Measurements from ENCODE around the gene FSTL4. TPM values are rescaled to one million over a fixed set of nuclear protein-coding genes. Genes with fewer than 3 reads are reported as not detected.

Gene FSTL4
- total RNA-seq, 4 donors from 2014 or later: 0.41 TPM; not detected in 3

DNA sequence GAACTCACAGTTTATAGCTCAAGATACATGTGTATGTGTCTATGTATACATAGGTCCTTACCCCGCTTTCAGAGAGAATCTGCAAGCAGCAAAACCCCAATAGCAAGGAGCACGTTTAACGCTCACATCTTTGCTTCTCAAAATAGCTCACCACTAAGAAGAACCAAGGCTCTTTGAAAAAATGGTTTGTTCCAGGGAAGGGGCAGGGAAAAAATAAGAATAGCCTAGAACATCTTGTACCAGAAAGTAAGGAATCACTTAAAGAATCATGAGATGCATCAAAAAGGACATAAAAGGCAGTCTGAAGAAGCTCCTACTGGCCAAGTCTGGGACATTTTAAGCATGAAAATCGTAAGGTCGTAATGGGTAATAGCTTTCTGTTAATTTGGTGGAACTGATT is 196.4 kb downstream of the FSTL4 start:
- no peak for DNase-seq
- TF ChIP-seq CTCF (IDR thresholded peaks at IDR 0.05): no peak
- no peak for TF ChIP-seq POLR2A (IDR thresholded peaks at IDR 0.05)
- Histone ChIP-seq H3K4me1 (no peaks in the 10 kb centered on the region), H3K4me3 (no peak overlapping the region), H3K36me3 (no peaks in the 10 kb centered on the region), H3K9me3 (no peaks in the 10 kb centered on the region), H3K27me3 (no peaks in the 10 kb centered on the region), H3K27ac (no peak overlapping the region)
- intact Hi-C loops (cut with DNase I; ENCODE audit: low total_unique reads): no loop called here

DNA sequence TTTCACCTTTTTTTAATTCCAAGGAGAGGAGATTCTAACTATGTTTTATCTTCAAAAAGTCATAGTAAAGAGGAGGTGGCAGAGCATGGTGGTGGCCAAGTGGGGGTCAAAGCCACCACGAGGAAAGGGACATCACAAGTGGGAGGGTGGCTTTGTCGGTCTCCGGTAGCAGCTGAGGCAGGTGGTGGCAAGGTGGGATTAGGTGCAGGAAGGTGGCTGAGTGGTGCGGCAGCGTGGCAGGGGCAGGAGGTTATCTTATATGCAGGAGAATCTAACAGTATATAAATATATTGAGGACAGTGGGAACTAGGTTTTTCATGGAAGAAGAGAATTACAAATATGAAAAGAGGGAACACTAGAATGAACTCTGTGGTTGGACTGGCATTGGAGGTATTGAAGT is 196.8 kb downstream of the FSTL4 start:
- TF ChIP-seq CTCF (IDR thresholded peaks at IDR 0.05): no peak
- TF ChIP-seq POLR2A (IDR thresholded peaks at IDR 0.05): no peak
- no peak for DNase-seq
- H3K36me3 ChIP-seq: no peaks in the 10 kb centered on the region
- H3K4me3 ChIP-seq: no peak overlapping the region
- no peak overlapping the region for H3K27ac ChIP-seq
- no peaks in the 10 kb centered on the region for H3K4me1 ChIP-seq
- H3K9me3 ChIP-seq: no peaks in the 10 kb centered on the region
- no peaks in the 10 kb centered on the region for H3K27me3 ChIP-seq
- intact Hi-C loops (cut with DNase I; ENCODE audit: low total_unique reads): no loop called here

GRCh38 chr5:133412661-133413060 is 199.7 kb downstream of the FSTL4 start:
- Histone ChIP-seq H3K27me3 (no peaks in the 10 kb centered on the region), H3K9me3 (no peaks in the 10 kb centered on the region), H3K4me1 (no peaks in the 10 kb centered on the region), H3K36me3 (no peaks in the 10 kb centered on the region), H3K27ac (no peak overlapping the region), H3K4me3 (no peak overlapping the region)
- intact Hi-C loops (cut with DNase I; ENCODE audit: low total_unique reads): no loop called here
- no peak for DNase-seq
- TF ChIP-seq CTCF (IDR thresholded peaks at IDR 0.05) (no peak), POLR2A (IDR thresholded peaks at IDR 0.05) (no peak)

- Histone ChIP-seq H3K27ac (no peak overlapping the region), H3K9me3 (no peaks in the 10 kb centered on the region), H3K36me3 (no peaks in the 10 kb centered on the region), H3K27me3 (no peaks in the 10 kb centered on the region), H3K4me1 (no peaks in the 10 kb centered on the region), H3K4me3 (no peak overlapping the region)
- TF ChIP-seq POLR2A (IDR thresholded peaks at IDR 0.05) (no peak), CTCF (IDR thresholded peaks at IDR 0.05) (no peak)
- intact Hi-C loops (cut with DNase I; ENCODE audit: low total_unique reads): no loop called here
- no peak for DNase-seq
These were observed 202.0 kb downstream of the FSTL4 start for GRCh38 chr5:133410335-133410828.

- intact Hi-C loops (cut with DNase I; ENCODE audit: low total_unique reads): no loop called here
- TF ChIP-seq POLR2A (IDR thresholded peaks at IDR 0.05): no peak
- no peak for TF ChIP-seq CTCF (IDR thresholded peaks at IDR 0.05)
- DNase-seq: no peak
- Histone ChIP-seq H3K4me1 (no peaks in the 10 kb centered on the region), H3K36me3 (no peaks in the 10 kb centered on the region), H3K4me3 (no peak overlapping the region), H3K27me3 (no peaks in the 10 kb centered on the region), H3K9me3 (no peaks in the 10 kb centered on the region), H3K27ac (no peak overlapping the region)
These were observed 203.1 kb downstream of the FSTL4 start for GRCh38 chr5:133409210-133409674.

Data from uterus (tissue), 4 donors.